GM19351 (cell line): ENCODE results near the gene ADAMTS6.
"Not testable (repeated sequence)": the region's sequence is repeated elsewhere in the genome, so short reads cannot be mapped to it uniquely, and the experiment has no call there.

Experiments
- ATAC-seq: cut with Tn5 transposase; IDR thresholded peaks from one replicate; pipeline ENCODE4 v1.9.1; 2021; ENCODE audit warnings: mild to moderate bottlenecking, moderate library complexity; ENCODE audit not compliant: unreplicated experiment

Gene ADAMTS6

GRCh38 chr5:65370505-65370904 lies 111.2 kb downstream of the ADAMTS6 start:
- ATAC-seq, result not testable (repeated sequence)

GRCh38 chr5:65366655-65367054 lies 115.1 kb downstream of the ADAMTS6 start:
- no peak for ATAC-seq

GRCh38 chr5:65364907-65365306 lies 116.8 kb downstream of the ADAMTS6 start:
- ATAC-seq, result no peak

- ATAC-seq, result no peak
Measured at GRCh38 chr5:65363499-65363898, 118.2 kb downstream of the ADAMTS6 start.

- no peak for ATAC-seq
Measured at GRCh38 chr5:65359981-65360380, 121.7 kb downstream of the ADAMTS6 start.

- peak; percentile 74 for ATAC-seq
Measured at GRCh38 chr5:65359569-65359968, 122.2 kb downstream of the ADAMTS6 start.

- ATAC-seq, result no peak
Measured at GRCh38 chr5:65356274-65356673, 125.4 kb downstream of the ADAMTS6 start.

GRCh38 chr5:65355301-65355700 lies 126.4 kb downstream of the ADAMTS6 start:
- ATAC-seq, result no peak

GRCh38 chr5:65341835-65342234 lies 139.9 kb downstream of the ADAMTS6 start:
- ATAC-seq, result no peak

GRCh38 chr5:65338606-65339151 lies 143.0 kb downstream of the ADAMTS6 start:
- ATAC-seq, result no peak

- ATAC-seq, result no peak
Measured at GRCh38 chr5:65334077-65334476, 147.6 kb downstream of the ADAMTS6 start.

- no peak for ATAC-seq
Measured at GRCh38 chr5:65332591-65332990, 149.1 kb downstream of the ADAMTS6 start.

- ATAC-seq, result no peak
Measured at GRCh38 chr5:65329266-65329665, 152.5 kb downstream of the ADAMTS6 start.

GRCh38 chr5:65327582-65327981 lies 154.1 kb downstream of the ADAMTS6 start:
- no peak for ATAC-seq

- ATAC-seq, result no peak
Measured at GRCh38 chr5:65326922-65327321, 154.8 kb downstream of the ADAMTS6 start.

GRCh38 chr5:65324226-65324625 lies 157.5 kb downstream of the ADAMTS6 start:
- no peak for ATAC-seq

- ATAC-seq, result not testable (repeated sequence)
Measured at GRCh38 chr5:65320704-65321103, 161.0 kb downstream of the ADAMTS6 start.

GRCh38 chr5:65320250-65320649 lies 161.5 kb downstream of the ADAMTS6 start:
- ATAC-seq, result no peak

- ATAC-seq, result no peak
Measured at GRCh38 chr5:65307931-65308330, 173.8 kb downstream of the ADAMTS6 start.

- no peak for ATAC-seq
Measured at GRCh38 chr5:65307088-65307487, 174.6 kb downstream of the ADAMTS6 start.

GRCh38 chr5:65305913-65306312 lies 175.8 kb downstream of the ADAMTS6 start:
- ATAC-seq, result no peak

- no peak for ATAC-seq
Measured at GRCh38 chr5:65299861-65300260, 181.9 kb downstream of the ADAMTS6 start.

GRCh38 chr5:65296067-65296466 lies 185.7 kb downstream of the ADAMTS6 start:
- no peak for ATAC-seq
